Activated naive CD4-positive, alpha-beta T cell treated with anti-CD3 and anti-CD28 coated beads, Interleukin-2, amount 10 ng/mL, durations not matched to agents 7 days and 5 days (primary cell): Measurements from ENCODE around the gene KLHL2.

Experiments
- CTCF ChIA-PET: fragments of 350-600 bp; sonication (Branson Sonifier 250); formaldehyde crosslinking; loops from one replicate; lab custom pipeline; 2021; ENCODE audit warnings: antibody characterized with exemption; lab: Charles Lee
- DNase-seq: peaks from one replicate; pipeline ENCODE4 v3.0.0-alpha.2; 2020
- H3K27ac Mint-ChIP-seq: one replicate; pipeline ENCODE4 v1.8.0; 2021; ENCODE audit warnings: mild to moderate bottlenecking, moderate library complexity, mixed read lengths
- H3K27me3 Mint-ChIP-seq: one replicate; pipeline ENCODE4 v1.8.0; 2021; ENCODE audit warnings: mild to moderate bottlenecking, mixed read lengths
- H3K36me3 Mint-ChIP-seq: one replicate; pipeline ENCODE4 v1.8.0; 2021; ENCODE audit warnings: mixed read lengths
- H3K4me1 Mint-ChIP-seq: one replicate; pipeline ENCODE4 v1.8.0; 2021; ENCODE audit warnings: mixed read lengths
- H3K4me3 Mint-ChIP-seq: one replicate; pipeline ENCODE4 v1.8.0; 2021; ENCODE audit warnings: mild to moderate bottlenecking, moderate library complexity, mixed read lengths
- H3K9me3 Mint-ChIP-seq: one replicate; pipeline ENCODE4 v1.8.0; 2021; ENCODE audit warnings: mixed read lengths

The KLHL2 gene

GRCh38 chr4:165347647-165348569, 140.5 kb downstream of the KLHL2 start:
- peaks cover 6% of the 10 kb centered on the region for H3K36me3 Mint-ChIP-seq
- H3K4me3 Mint-ChIP-seq, result no peak overlapping the region
- CTCF ChIA-PET, result interaction anchor here (1.0 to 6.0 kb wide), 4 partner anchors 10 to 234 kb away, joined by 3 to 62 read pairs (median 9); no protein-coding TSS in a partner anchor
- H3K27ac Mint-ChIP-seq, result no peak overlapping the region
- H3K9me3 Mint-ChIP-seq, result no peaks in the 10 kb centered on the region
- H3K4me1 Mint-ChIP-seq, result no peaks in the 10 kb centered on the region
- H3K27me3 Mint-ChIP-seq, result peaks cover 10% of the 10 kb centered on the region
- DNase-seq, result no peak

- H3K27me3 Mint-ChIP-seq, result peaks cover 15% of the 10 kb centered on the region
- H3K4me1 Mint-ChIP-seq, result no peaks in the 10 kb centered on the region
- no peak for DNase-seq
Measured at GRCh38 chr4:165351359-165352130, 144.2 kb downstream of the KLHL2 start.

GRCh38 chr4:165355900-165356300, 148.5 kb downstream of the KLHL2 start:
- CTCF ChIA-PET, result interaction anchor here (0.6 to 1.2 kb wide), 5 partner anchors 20 to 1598 kb away, joined by 3 to 5 read pairs (median 3); no protein-coding TSS in a partner anchor
- peaks cover 30% of the 10 kb centered on the region for H3K27me3 Mint-ChIP-seq
- peak; percentile 28 for DNase-seq
- no peak overlapping the region for H3K4me3 Mint-ChIP-seq
- H3K4me1 Mint-ChIP-seq, result no peaks in the 10 kb centered on the region
- H3K9me3 Mint-ChIP-seq, result no peaks in the 10 kb centered on the region
- no peaks in the 10 kb centered on the region for H3K36me3 Mint-ChIP-seq
- H3K27ac Mint-ChIP-seq, result no peak overlapping the region

More at GRCh38 chr4:165351359-165352130, 144.2 kb downstream of the KLHL2 start:
- Mint-ChIP-seq H3K36me3 (no peaks in the 10 kb centered on the region), H3K27ac (no peak overlapping the region), H3K9me3 (no peaks in the 10 kb centered on the region), H3K4me3 (no peak overlapping the region)
- CTCF ChIA-PET, result interaction anchor here (0.8 to 1.5 kb wide), 5 partner anchors 8 to 113 kb away, joined by 3 to 4 read pairs (median 4); no protein-coding TSS in a partner anchor

- H3K27me3 Mint-ChIP-seq, result peaks cover 26% of the 10 kb centered on the region
- no peak overlapping the region for H3K27ac Mint-ChIP-seq
- H3K4me3 Mint-ChIP-seq, result no peak overlapping the region
- no peaks in the 10 kb centered on the region for H3K4me1 Mint-ChIP-seq
- H3K9me3 Mint-ChIP-seq, result no peaks in the 10 kb centered on the region
- DNase-seq, result no peak
- CTCF ChIA-PET, result interaction anchor here (1.3 to 3.7 kb wide), 2 partner anchors 105 to 228 kb away, joined by 3 to 13 read pairs; no protein-coding TSS in a partner anchor
- no peaks in the 10 kb centered on the region for H3K36me3 Mint-ChIP-seq
Measured at GRCh38 chr4:165359506-165359905, 152.1 kb downstream of the KLHL2 start.

GRCh38 chr4:165360041-165360695, 152.8 kb downstream of the KLHL2 start:
- H3K4me1 Mint-ChIP-seq, result no peaks in the 10 kb centered on the region
- DNase-seq, result no peak
- CTCF ChIA-PET, result interaction anchor here (1.3 to 3.7 kb wide), 2 partner anchors 104 to 229 kb away, joined by 3 to 13 read pairs; no protein-coding TSS in a partner anchor
- no peaks in the 10 kb centered on the region for H3K9me3 Mint-ChIP-seq
- no peak overlapping the region for H3K27ac Mint-ChIP-seq
- H3K4me3 Mint-ChIP-seq, result no peak overlapping the region
- no peaks in the 10 kb centered on the region for H3K36me3 Mint-ChIP-seq
- H3K27me3 Mint-ChIP-seq, result peaks cover 26% of the 10 kb centered on the region

GRCh38 chr4:165360985-165361670, 153.8 kb downstream of the KLHL2 start:
- H3K27ac Mint-ChIP-seq, result no peak overlapping the region
- H3K36me3 Mint-ChIP-seq, result no peaks in the 10 kb centered on the region
- H3K4me3 Mint-ChIP-seq, result no peak overlapping the region
- peaks cover 26% of the 10 kb centered on the region for H3K27me3 Mint-ChIP-seq
- no peaks in the 10 kb centered on the region for H3K4me1 Mint-ChIP-seq
- H3K9me3 Mint-ChIP-seq, result no peaks in the 10 kb centered on the region
- no peak for DNase-seq
- CTCF ChIA-PET, result interaction anchor here (1.5 to 3.7 kb wide), 2 partner anchors 10 to 230 kb away, joined by 3 to 13 read pairs; no protein-coding TSS in a partner anchor

- no peak for DNase-seq
- Mint-ChIP-seq H3K27ac (no peak overlapping the region), H3K4me1 (no peaks in the 10 kb centered on the region), H3K27me3 (peaks cover 26% of the 10 kb centered on the region), H3K4me3 (no peak overlapping the region), H3K9me3 (no peaks in the 10 kb centered on the region), H3K36me3 (no peaks in the 10 kb centered on the region)
- CTCF ChIA-PET, result interaction anchor here (1.5 kb wide), 1 partner anchor 11 kb away, joined by 3 read pairs; no protein-coding TSS in a partner anchor
Measured at GRCh38 chr4:165361810-165362209, 154.4 kb downstream of the KLHL2 start.

- Mint-ChIP-seq H3K36me3 (no peaks in the 10 kb centered on the region), H3K9me3 (no peaks in the 10 kb centered on the region), H3K4me3 (no peak overlapping the region), H3K27ac (no peak overlapping the region), H3K27me3 (peaks cover 14% of the 10 kb centered on the region), H3K4me1 (no peaks in the 10 kb centered on the region)
- no peak for DNase-seq
- CTCF ChIA-PET, result interaction anchor here (0.6 to 1.0 kb wide), 2 partner anchors 14 to 21 kb away, joined by 3 to 4 read pairs; no protein-coding TSS in a partner anchor
Measured at GRCh38 chr4:165364452-165365080, 157.2 kb downstream of the KLHL2 start.

GRCh38 chr4:165367040-165367439, 159.7 kb downstream of the KLHL2 start:
- no peak overlapping the region for H3K4me3 Mint-ChIP-seq
- DNase-seq, result no peak
- peaks cover 8% of the 10 kb centered on the region for H3K27me3 Mint-ChIP-seq
- no peaks in the 10 kb centered on the region for H3K36me3 Mint-ChIP-seq
- CTCF ChIA-PET, result no interaction called here
- H3K27ac Mint-ChIP-seq, result no peak overlapping the region
- H3K4me1 Mint-ChIP-seq, result no peaks in the 10 kb centered on the region
- no peaks in the 10 kb centered on the region for H3K9me3 Mint-ChIP-seq

- CTCF ChIA-PET, result no interaction called here
- H3K4me3 Mint-ChIP-seq, result no peak overlapping the region
- H3K27ac Mint-ChIP-seq, result no peak overlapping the region
- DNase-seq, result no peak
- H3K9me3 Mint-ChIP-seq, result no peaks in the 10 kb centered on the region
- H3K27me3 Mint-ChIP-seq, result peaks cover 4% of the 10 kb centered on the region
- no peaks in the 10 kb centered on the region for H3K4me1 Mint-ChIP-seq
- no peaks in the 10 kb centered on the region for H3K36me3 Mint-ChIP-seq
Measured at GRCh38 chr4:165368114-165368513, 160.8 kb downstream of the KLHL2 start.

- Mint-ChIP-seq H3K27me3 (peaks cover 3% of the 10 kb centered on the region), H3K4me3 (no peak overlapping the region), H3K36me3 (no peaks in the 10 kb centered on the region), H3K27ac (no peak overlapping the region), H3K4me1 (no peaks in the 10 kb centered on the region), H3K9me3 (no peaks in the 10 kb centered on the region)
- no peak for DNase-seq
- CTCF ChIA-PET, result no interaction called here
Measured at GRCh38 chr4:165368567-165368966, 161.2 kb downstream of the KLHL2 start.

GRCh38 chr4:165369522-165369921, 162.2 kb downstream of the KLHL2 start:
- H3K36me3 Mint-ChIP-seq, result no peaks in the 10 kb centered on the region
- H3K27ac Mint-ChIP-seq, result no peak overlapping the region
- no peaks in the 10 kb centered on the region for H3K9me3 Mint-ChIP-seq
- CTCF ChIA-PET, result no interaction called here
- H3K27me3 Mint-ChIP-seq, result peaks cover 3% of the 10 kb centered on the region
- DNase-seq, result no peak
- no peak overlapping the region for H3K4me3 Mint-ChIP-seq
- no peaks in the 10 kb centered on the region for H3K4me1 Mint-ChIP-seq

- Mint-ChIP-seq H3K27ac (no peak overlapping the region), H3K36me3 (no peaks in the 10 kb centered on the region), H3K9me3 (no peaks in the 10 kb centered on the region), H3K4me1 (peaks cover 4% of the 10 kb centered on the region), H3K27me3 (peaks cover 13% of the 10 kb centered on the region), H3K4me3 (no peak overlapping the region)
- DNase-seq, result no peak
- CTCF ChIA-PET, result no interaction called here
Measured at GRCh38 chr4:165370530-165370929, 163.2 kb downstream of the KLHL2 start.
